ENCODE results near the gene TTC21A.

The TTC21A gene

GRCh38 chr3:39144748-39145380 lies 37.4 kb downstream of the TTC21A start:
- H3K4me1 ChIP-seq (ENCODE audit: insufficient read depth, low read length), result peaks cover 37% of the 10 kb centered on the region
- no peak overlapping the region for H2AFZ ChIP-seq (ENCODE audit: low read depth, low read length)
- H3K9me3 ChIP-seq (ENCODE audit: insufficient read depth, low read length, severe bottlenecking), result no peaks in the 10 kb centered on the region
- H3K4me2 ChIP-seq (ENCODE audit: insufficient read depth, low read length), result no peak overlapping the region
- TF ChIP-seq, protein P1, sequence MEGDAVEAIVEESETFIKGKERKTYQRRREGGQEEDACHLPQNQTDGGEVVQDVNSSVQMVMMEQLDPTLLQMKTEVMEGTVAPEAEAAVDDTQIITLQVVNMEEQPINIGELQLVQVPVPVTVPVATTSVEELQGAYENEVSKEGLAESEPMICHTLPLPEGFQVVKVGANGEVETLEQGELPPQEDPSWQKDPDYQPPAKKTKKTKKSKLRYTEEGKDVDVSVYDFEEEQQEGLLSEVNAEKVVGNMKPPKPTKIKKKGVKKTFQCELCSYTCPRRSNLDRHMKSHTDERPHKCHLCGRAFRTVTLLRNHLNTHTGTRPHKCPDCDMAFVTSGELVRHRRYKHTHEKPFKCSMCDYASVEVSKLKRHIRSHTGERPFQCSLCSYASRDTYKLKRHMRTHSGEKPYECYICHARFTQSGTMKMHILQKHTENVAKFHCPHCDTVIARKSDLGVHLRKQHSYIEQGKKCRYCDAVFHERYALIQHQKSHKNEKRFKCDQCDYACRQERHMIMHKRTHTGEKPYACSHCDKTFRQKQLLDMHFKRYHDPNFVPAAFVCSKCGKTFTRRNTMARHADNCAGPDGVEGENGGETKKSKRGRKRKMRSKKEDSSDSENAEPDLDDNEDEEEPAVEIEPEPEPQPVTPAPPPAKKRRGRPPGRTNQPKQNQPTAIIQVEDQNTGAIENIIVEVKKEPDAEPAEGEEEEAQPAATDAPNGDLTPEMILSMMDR (IDR thresholded peaks at IDR 0.05; ENCODE audit: borderline replicate concordance, extremely low read depth, low read length, poor library complexity, severe bottlenecking), result no peak
- TF ChIP-seq EZH2 (IDR thresholded peaks at IDR 0.05; ENCODE audit: borderline replicate concordance, low read depth, low read length, severe bottlenecking), result no peak
- H3K36me3 ChIP-seq (ENCODE audit: insufficient read depth, low read length), result peaks cover 18% of the 10 kb centered on the region; the same call in 1 of the 2 replicates
- H4K20me1 ChIP-seq (ENCODE audit: insufficient read depth, low read length), result no peaks in the 10 kb centered on the region
- ATAC-seq (ENCODE audit: insufficient read depth, low read depth) (no peak), DNase-seq (no peak)
- H3K9ac ChIP-seq (ENCODE audit: low read depth, low read length), result no peak overlapping the region
- no peaks in the 10 kb centered on the region for H3K79me2 ChIP-seq (ENCODE audit: insufficient read depth, low read length)
- no peaks in the 10 kb centered on the region for H3K27me3 ChIP-seq (ENCODE audit: insufficient read depth, low read length, poor library complexity)
- no peak overlapping the region for H3K27ac ChIP-seq (ENCODE audit: low read length)
- no peak overlapping the region for H3K4me3 ChIP-seq (ENCODE audit: low read depth in 1 of 2, low read length in 2 of 2)

DNA sequence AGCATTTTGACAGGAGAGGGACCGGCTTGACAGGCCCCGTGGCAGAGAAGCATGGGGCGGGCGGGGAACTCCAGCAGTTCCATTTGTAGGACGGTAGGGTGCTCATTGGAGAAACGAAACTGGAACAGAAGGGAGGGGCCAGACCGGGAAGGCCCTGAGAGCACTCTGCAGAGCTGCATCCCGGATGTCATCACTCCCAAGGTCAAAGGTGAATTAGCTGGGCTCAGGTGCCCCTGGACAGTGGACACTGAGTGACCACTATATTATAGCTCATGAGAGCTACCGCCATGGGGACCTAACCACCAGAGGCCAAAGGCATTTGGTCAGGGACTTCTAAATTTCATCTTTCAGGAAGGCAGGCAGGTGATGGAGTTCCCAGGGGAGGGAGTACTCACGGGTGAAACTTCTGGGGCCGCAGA lies 38.6 kb downstream of the TTC21A start:
- ATAC-seq (ENCODE audit: insufficient read depth, low read depth) (no peak), DNase-seq (no peak)
- H3K9me3 ChIP-seq (ENCODE audit: insufficient read depth, low read length, severe bottlenecking), result no peaks in the 10 kb centered on the region
- H4K20me1 ChIP-seq (ENCODE audit: insufficient read depth, low read length), result 0 out of 2 replicates have a peak, but pooled peaks cover 4% of the 10 kb centered on the region
- H3K79me2 ChIP-seq (ENCODE audit: insufficient read depth, low read length), result no peaks in the 10 kb centered on the region
- H3K4me1 ChIP-seq (ENCODE audit: insufficient read depth, low read length), result peaks cover 47% of the 10 kb centered on the region
- no peak overlapping the region for H3K9ac ChIP-seq (ENCODE audit: low read depth, low read length)
- no peak for TF ChIP-seq EZH2 (IDR thresholded peaks at IDR 0.05; ENCODE audit: borderline replicate concordance, low read depth, low read length, severe bottlenecking)
- TF ChIP-seq, protein P1 (IDR thresholded peaks at IDR 0.05; ENCODE audit: borderline replicate concordance, extremely low read depth, low read length, poor library complexity, severe bottlenecking), result no peak
- H2AFZ ChIP-seq (ENCODE audit: low read depth, low read length), result no peak overlapping the region
- H3K27ac ChIP-seq (ENCODE audit: low read length), result peak overlapping the region; percentile 86; the same call in 1 of the 2 replicates
- H3K4me3 ChIP-seq (ENCODE audit: low read depth in 1 of 2, low read length in 2 of 2), result no peak overlapping the region
- H3K4me2 ChIP-seq (ENCODE audit: insufficient read depth, low read length), result peak overlapping the region; percentile 58; the same call in 1 of the 2 replicates
- H3K36me3 ChIP-seq (ENCODE audit: insufficient read depth, low read length), result peaks cover 18% of the 10 kb centered on the region; the same call in 1 of the 2 replicates
- no peaks in the 10 kb centered on the region for H3K27me3 ChIP-seq (ENCODE audit: insufficient read depth, low read length, poor library complexity)

GRCh38 chr3:39146611-39147591 lies 39.4 kb downstream of the TTC21A start:
- H3K27ac ChIP-seq (ENCODE audit: low read length), result peak overlapping the region; percentile 86
- peak; percentile 77 for DNase-seq
- H3K9me3 ChIP-seq (ENCODE audit: insufficient read depth, low read length, severe bottlenecking), result no peaks in the 10 kb centered on the region
- peak overlapping the region; percentile 62; the same call in 1 of the 2 replicates for H2AFZ ChIP-seq (ENCODE audit: low read depth, low read length)
- H4K20me1 ChIP-seq (ENCODE audit: insufficient read depth, low read length), result peaks cover 10% of the 10 kb centered on the region
- peak overlapping the region in 1 of 2 experiments; percentile 30; a peak in 2 of 4 replicates for H3K4me3 ChIP-seq (ENCODE audit: low read depth in 1 of 2, low read length in 2 of 2)
- H3K27me3 ChIP-seq (ENCODE audit: insufficient read depth, low read length, poor library complexity), result no peaks in the 10 kb centered on the region
- peak overlapping the region; percentile 58 for H3K4me2 ChIP-seq (ENCODE audit: insufficient read depth, low read length)
- H3K4me1 ChIP-seq (ENCODE audit: insufficient read depth, low read length), result peaks cover 55% of the 10 kb centered on the region
- no peaks in the 10 kb centered on the region for H3K79me2 ChIP-seq (ENCODE audit: insufficient read depth, low read length)
- ATAC-seq (ENCODE audit: insufficient read depth, low read depth), result peak; percentile 66
- peak overlapping the region; percentile 43 for H3K9ac ChIP-seq (ENCODE audit: low read depth, low read length)
- peaks cover 18% of the 10 kb centered on the region; the same call in 1 of the 2 replicates for H3K36me3 ChIP-seq (ENCODE audit: insufficient read depth, low read length)
- TF ChIP-seq, protein P1 (IDR thresholded peaks at IDR 0.05; ENCODE audit: borderline replicate concordance, extremely low read depth, low read length, poor library complexity, severe bottlenecking), result no peak
- TF ChIP-seq EZH2 (IDR thresholded peaks at IDR 0.05; ENCODE audit: borderline replicate concordance, low read depth, low read length, severe bottlenecking), result no peak
